ENCODE results near the gene CTRB1. TPM values are rescaled to one million over a fixed set of nuclear protein-coding genes. Genes with fewer than 3 reads are reported as not detected.

The CTRB1 gene
- total RNA-seq, 4 donors from 2014 or later: not detected

DNA sequence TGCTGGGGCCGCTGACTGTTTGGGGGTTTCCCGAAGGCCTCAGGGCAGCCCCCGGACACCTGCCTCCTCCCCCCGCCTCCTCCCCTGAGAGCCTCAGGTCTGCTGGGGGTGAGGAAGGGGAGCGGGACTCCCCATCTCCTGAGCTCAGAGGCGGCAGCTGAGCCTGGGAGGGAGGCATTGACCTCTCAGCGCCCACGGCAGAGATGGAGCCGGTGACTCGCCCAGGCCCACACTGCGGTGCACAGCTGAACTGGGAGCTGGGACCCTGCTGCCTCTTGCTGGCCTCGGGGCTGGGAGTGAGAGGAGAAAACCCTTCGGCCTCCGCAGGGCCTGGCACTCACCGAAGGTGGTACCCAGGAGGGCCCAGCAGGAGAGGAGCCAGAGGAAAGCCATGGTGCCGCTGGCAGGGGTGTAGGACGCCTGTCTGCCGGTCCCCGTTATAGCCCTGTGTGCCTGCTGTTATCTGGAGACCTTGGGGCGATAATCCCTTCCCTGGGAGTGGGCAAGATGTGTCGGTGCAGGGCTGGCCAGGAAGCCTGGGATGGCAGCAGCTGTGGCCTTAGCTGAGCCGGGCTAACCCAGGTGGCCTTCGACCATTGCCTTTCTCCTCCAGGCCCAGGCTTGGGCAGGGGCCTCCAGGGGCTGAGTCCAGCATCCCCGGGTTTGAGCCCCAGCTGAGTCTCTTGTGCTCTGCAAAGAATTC is 11.9 kb upstream of the CTRB1 start, which contains the start of gene CTRB2:
Gene CTRB2 (minus strand): TSS at position 413 of the 703 bp plus-strand sequence. CDS start 20 bp downstream, at position 393.
- TF ChIP-seq, protein P1, sequence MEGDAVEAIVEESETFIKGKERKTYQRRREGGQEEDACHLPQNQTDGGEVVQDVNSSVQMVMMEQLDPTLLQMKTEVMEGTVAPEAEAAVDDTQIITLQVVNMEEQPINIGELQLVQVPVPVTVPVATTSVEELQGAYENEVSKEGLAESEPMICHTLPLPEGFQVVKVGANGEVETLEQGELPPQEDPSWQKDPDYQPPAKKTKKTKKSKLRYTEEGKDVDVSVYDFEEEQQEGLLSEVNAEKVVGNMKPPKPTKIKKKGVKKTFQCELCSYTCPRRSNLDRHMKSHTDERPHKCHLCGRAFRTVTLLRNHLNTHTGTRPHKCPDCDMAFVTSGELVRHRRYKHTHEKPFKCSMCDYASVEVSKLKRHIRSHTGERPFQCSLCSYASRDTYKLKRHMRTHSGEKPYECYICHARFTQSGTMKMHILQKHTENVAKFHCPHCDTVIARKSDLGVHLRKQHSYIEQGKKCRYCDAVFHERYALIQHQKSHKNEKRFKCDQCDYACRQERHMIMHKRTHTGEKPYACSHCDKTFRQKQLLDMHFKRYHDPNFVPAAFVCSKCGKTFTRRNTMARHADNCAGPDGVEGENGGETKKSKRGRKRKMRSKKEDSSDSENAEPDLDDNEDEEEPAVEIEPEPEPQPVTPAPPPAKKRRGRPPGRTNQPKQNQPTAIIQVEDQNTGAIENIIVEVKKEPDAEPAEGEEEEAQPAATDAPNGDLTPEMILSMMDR (IDR thresholded peaks at IDR 0.05; ENCODE audit: low read depth): no peak

DNA sequence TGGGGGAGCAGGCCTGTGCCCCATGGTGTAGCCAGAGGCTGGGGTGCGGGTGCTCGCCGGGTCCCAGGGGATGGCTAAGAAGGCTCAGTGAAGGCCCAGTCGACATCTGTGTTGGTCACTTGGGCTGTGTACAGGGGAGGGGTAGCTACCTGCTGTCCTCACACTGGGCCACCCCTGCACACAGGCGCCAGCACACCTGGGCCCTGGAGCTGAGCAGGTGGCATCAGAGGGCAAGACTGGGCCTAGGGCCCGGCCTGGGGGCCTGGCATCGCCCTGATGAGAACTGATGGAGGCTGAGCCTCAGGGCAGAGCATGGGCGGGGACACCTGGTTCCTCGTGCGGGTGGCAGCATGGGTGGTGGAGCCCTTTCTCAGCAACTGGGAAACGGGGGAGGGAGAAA is 11.0 kb upstream of the CTRB1 start:
- TF ChIP-seq, protein P1 (IDR thresholded peaks at IDR 0.05; ENCODE audit: low read depth): no peak

DNA sequence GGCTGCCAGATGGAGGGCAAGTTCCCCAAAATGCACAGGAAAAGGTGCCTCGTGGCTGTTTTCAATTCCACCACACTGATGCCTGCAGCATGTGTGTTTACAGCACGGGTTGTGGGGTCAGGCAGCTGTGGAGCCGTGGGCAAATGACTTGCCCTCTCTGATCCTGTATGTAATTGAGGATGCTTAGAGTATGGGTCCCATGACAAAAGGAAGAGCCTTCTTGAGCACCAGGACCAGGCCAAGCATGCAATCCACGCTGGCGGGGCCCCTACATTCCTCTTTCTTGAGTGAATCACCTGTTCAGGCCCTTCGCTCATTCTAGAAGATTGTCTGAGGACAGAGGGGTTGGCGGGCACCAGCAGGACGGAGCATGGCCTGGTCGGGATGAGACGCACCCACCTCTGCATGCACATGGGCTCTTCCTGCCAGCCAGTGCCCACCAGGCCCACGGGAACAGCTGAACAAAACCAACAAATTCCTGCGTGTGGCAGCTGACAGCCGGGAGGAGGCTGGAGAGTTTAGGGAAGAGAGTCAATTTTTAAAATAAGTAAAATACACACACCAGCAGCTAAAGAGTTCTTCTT is 10.5 kb upstream of the CTRB1 start:
- TF ChIP-seq, protein P1 (IDR thresholded peaks at IDR 0.05; ENCODE audit: low read depth): no peak

DNA sequence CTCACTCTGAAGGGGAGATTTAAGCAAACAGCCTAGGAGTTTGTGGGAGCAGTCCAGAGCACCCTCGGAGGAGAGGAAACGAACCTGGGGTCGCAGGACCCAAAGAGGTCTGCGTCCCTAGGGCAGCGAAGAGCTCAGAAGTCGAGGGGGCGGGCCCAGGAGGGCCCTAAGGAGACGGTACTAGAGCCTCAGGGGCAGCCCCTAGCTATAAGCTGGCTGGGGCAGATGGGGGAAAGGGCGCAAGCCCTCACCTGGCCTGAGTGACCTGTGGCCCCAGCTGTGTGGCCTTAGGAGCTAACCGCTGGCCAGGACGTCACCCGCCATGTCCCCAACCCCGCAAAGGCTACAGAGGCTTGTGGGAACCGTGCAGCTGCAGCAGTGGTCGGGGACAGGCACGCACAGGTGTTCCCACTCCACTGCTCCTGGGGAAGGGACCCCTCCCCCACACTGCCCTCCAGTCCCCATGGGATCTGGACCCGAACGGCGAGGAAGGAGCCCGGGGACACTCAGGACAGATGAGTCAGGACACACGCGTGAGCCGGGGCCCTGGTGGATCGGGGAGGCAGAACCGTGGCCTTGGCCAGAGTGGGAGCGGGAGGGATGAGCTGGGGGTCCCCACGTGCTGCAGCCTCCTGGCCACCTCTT is 9.8 kb upstream of the CTRB1 start:
- TF ChIP-seq, protein P1 (IDR thresholded peaks at IDR 0.05; ENCODE audit: low read depth): no peak

DNA sequence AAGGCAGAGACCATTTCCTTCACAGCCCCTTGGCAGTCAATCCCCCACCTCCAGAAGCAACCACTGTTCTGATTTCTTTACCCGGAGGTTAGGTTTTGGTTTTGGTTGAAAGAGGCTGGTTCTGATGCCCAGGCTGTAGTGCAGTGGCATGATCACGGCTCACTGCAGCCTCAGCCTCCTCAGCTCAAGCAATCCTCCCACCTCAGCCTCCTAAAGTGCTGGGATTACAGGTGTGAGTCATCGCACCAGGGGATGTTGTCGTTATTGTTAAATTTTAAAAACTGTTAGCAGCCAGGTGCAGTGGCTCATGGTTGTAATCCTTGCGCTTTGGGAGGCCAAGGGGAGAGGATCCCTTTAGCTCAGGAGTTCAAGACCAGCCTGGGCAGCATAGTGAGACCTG is 8.8 kb upstream of the CTRB1 start:
- TF ChIP-seq, protein P1 (IDR thresholded peaks at IDR 0.05; ENCODE audit: low read depth): no peak

DNA sequence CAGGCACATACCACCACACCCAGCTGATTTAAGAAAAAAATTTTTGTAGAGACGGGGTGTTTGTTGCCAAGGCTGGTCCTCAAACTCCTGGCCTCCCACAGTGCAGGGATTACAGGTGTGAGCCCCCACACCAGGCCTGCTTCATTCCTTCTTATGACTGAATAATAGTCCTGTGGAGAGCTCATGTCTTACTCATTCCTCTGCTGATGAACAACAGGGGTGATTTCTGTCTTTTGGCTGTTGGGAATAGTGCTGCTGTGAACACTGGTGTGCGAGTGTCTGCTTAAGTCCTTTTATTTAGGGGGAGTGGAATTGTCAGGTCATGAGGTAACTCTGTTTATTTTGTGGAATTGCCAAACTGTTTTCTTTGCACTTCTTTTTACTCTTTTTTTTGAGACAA is 2.7 kb upstream of the CTRB1 start:
- TF ChIP-seq, protein P1 (IDR thresholded peaks at IDR 0.05; ENCODE audit: low read depth): no peak

DNA sequence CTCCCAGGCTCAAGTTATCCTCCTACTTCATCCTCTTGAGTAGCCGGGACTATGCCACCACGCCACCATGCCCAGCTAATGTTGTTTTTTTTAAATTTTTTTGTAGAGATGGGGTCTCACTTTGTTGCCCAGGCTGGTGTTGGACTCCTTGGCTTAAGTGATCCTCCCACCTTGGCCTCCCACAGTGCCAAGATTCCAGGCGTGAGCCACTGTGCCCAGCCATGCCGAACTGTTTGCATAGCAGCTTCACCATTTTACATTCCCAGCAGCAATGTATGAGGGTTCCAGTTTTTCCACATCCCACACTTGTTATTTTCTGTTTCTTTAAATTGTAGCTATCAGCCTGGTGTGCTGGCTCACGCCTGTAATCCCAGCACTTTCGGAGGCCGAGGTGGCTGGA is 2.2 kb upstream of the CTRB1 start:
- TF ChIP-seq, protein P1 (IDR thresholded peaks at IDR 0.05; ENCODE audit: low read depth): no peak
